ENCODE data around the gene POU3F1.

POU3F1 gene

GRCh38 chr1:38004284-38005108 is 42.1 kb downstream of the POU3F1 start:
- no peak for DNase-seq (ENCODE audit: low spot score)

DNA sequence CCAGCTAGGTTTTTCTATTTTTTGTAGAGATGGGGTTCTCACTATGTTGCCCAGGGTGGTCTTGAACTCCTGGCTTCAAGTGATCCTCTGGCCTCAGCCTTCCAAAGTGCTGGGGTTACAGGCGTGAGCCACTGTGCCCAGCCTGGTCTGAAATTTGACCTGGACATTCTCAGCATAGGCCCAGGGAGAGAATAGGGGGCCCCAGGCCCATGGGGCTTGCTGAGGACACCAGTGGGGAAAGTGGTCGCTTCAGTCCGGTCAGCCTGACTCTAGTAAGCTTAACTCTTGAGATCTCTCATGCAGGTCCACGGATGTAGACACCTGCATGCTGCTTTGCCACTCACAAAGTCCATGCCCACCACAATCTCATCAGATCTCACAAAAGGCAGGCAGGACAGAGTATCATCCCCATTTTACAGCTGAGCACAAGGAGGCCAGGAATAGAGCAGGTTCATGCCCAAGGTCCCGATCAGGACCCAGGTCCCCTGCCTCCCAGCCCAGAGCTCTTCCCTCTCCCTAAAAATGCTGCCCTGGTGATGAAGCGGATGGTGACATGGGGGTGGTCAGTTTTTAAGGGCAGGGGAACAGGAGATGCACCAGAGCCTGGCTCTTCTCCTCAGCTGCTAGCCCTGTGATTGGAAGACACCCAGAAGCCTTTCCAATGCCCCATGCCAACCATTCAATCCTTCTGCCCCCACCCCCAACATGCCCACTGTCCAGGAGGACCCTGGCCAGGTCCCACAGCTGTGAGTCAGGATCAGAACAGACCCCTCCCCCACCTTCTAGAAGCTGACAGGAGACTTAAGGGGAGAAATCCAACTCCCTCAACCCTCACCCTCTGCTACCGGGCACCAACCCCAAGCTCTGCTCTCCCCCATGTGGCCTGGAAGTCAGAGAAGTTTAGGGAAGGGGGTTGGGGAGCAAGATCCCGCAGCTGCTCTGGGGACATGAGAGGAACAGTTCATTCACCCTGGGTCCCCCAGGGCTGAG is 43.0 kb downstream of the POU3F1 start:
- no peak for DNase-seq (ENCODE audit: low spot score)

DNA sequence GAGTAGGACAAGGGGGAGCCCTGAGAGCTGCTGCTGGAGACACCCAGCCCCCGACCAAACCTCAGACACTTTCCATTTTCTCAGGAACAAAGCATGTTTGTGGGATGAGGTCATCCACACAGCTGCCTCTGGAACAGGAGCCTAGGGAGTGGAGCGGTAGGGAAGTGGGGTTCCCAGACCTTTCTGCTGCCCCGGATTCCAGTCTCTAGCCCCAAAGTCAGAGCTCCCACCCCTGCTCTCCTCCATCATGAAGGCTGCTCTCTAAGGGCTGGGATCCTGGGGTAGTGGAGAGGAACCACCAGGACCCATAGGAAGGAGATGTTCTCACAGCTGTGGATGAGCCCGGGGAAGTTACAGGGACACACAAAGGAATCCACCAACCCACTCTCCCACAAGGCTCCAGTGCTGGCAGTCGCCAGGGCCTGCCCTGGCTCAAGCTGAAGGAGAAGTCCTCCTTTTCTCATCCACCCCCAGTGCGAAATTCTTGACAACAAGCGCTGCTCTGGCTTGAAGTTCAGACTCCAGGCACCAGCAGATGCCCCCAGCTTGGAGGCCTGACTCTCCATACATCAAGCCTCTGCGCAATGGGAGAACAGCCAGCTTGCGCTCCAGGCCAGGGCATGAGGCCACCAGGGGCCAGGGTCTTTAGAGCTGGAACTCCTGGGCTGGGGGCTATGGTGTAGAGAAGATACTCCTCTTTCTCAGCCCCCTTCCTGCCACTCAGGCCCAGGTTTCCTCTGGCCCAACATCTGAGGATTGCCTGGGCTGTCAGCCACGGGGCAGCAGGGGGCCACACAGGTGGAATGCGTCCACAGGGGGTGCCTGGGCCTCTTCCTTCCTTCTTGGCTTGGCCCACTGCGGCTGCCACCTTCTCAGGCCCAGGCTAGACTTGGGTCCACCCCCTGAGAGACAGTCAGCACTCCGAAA is 45.8 kb downstream of the POU3F1 start:
- DNase-seq (ENCODE audit: low spot score), result no peak

- no peak for DNase-seq (ENCODE audit: low spot score)
Measured at GRCh38 chr1:38000233-38000528, 46.4 kb downstream of the POU3F1 start.

DNA sequence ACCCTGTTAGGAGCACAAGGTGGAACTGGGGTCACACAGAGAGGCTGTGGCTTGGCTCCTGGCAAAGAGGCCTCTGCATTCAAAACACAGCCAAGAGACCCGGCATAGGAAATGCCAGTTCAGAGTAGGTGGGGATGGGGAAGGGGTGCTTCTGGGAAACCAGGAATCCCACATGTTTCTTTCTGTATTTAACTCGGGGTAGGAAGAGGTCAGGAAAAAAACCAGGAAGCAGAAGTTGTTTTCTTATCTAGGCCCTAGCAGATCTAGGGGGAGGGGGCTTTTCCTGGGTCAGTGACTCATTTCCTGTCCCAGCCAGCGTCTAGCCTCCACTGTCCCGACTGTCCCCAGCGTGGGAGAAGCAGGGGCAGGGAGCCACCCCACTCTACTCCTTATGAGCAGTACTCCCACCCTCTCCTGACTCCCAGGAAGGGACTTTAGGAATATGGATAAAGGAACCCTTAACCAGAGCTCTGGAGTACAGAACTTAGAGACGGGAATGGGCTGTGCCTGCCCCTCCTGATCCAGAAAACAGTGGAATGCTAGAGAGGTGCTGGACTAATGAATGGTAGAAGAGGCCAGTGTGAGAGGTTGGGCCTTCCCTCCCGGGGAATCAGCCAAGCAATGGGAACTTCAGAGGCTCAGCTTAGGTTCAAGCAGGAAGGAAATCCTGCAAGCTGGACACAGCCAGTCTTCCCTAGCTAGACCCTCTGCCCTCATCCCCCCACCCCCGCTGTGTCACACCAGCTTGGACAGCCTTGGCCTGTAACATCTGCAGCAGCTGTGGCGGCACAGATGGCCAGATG is 47.0 kb downstream of the POU3F1 start:
- DNase-seq (ENCODE audit: low spot score), result no peak

DNA sequence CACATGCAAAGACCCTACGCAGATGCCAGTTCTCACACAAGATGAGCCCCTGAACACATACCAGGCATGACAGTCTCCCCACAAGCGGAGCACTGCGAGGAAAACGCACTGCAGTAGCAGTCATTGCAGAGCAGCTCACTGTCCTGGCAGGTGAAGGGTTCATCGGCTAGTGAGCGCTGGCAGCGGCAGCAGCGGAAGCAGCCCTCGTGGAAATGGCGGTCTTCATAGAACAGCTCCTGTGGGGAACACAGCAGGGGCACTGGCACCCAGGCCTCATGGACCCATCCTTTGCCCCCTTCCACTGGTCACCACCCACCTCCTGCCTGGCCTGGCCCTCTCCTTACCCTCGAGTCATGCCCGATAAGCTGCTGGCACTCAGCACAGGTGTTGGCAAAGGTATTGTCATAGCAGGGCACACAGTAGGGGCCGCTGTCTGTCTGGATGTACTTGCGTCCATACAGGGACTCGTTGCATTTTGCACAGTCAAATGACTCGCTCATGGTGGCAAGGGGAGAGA is 47.6 kb downstream of the POU3F1 start:
- no peak for DNase-seq (ENCODE audit: low spot score)

DNA sequence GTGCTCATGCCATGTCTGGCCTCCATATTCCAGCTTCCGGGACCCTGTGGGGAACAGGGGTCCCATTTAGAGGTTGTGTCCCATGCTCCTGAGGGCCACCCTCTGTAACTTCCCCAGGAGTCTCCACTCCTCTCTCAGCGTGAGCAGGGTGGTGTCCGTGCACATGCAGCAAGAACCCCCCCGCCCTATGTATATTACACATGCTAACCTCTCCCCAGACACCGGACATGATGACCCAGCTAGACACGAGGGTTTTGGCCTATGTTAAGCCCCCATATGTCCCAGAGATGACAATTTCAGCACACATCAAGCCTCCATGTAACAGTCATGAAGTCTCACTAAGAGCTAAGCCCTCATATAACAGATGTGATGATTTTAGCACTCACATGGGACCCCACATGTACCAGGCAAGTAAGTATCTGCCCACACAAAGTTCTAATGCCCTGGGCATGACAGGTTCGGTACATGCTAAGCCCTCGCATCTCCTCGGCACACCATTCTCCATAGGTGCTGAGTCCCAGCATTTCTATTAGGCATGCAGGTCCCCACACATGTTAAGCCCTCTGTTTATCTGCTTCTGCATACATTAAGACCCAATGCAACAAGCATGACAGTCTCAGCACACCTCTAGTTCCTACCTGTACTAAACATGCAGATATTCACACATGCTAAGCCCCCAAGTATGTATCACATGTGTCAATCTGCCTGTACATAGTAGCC is 48.3 kb downstream of the POU3F1 start:
- no peak for DNase-seq (ENCODE audit: low spot score)

DNA sequence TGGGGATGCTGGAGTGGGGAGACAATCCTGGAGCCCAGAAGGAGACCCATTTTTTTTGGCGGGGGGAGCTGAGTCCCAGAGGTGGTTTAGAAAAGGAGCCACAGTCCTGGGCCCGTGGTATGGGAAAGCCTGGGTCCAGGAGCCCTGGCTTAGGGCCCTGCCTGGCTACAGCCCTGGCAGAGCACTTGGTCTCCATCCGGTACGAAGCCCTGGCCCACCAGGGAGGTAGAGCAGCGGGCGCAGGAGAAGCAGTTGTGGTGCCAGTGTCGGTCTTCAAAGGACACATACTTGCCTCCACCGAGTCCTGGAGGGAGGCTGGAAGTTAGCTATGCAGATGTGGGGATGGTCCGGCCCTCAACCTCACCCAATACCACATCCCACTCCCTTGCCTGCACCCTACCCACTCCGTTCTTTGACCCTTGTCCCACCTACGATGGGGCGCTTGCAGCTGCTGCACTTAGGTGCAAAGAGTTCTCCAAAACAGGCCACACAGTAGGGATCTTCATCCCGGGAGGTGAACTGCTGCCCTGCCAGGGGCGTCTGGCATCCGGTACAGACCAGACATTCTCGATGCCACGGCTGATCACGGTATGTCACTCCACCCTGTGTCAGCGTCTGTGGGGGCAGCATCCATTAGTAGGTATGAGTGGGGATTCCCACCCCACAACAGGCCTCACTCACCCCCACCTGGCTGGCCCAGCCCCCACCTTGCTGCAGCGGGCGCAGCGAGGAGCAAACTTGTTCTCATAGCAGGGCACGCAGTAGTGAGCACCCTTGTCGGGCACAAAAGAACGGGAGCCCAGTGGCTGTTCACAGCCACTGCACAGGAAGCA is 49.1 kb downstream of the POU3F1 start:
- no peak for DNase-seq (ENCODE audit: low spot score)

- DNase-seq (ENCODE audit: low spot score), result no peak
Measured at GRCh38 chr1:37995751-37996345, 50.7 kb downstream of the POU3F1 start.

DNA sequence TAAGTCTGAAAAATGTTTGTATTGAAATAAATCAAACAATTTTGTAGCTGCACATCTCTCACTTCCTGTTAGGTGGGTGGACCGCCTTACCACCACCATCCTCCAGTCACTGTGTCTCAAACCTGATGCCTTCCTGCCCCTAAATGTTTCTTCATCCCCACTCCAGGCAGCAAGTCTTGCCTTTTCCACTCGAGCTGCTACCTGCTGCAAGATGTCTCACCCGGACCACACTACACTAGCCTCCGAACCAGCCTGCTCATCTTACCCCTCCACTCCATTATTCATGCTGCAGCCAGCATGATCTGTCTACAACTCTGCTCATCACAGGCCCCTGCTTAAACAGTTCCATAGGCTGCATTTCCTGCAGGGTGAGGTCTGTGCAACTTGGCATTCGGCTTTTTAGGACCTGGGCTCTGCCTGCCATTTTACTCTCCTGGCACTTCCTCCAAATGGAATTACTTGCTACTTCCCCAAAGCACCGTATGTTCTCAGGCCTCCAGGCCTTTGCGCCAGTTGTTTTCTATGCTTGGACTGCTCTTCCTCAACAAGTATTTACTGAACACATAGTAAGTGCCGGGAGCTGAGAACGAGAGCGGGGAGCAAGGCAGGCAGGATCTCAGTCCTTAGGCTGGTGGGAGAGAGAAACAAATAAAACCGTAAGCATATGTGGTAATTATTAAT is 51.6 kb downstream of the POU3F1 start:
- no peak for DNase-seq (ENCODE audit: low spot score)
